NCI-H2196 (cell line): Measurements from ENCODE around the gene ZFP36.
"Not testable (repeated sequence)": the region's sequence is repeated elsewhere in the genome, so short reads cannot be mapped to it uniquely, and the experiment has no call there.

Experiments used
- DNase-seq: peaks from one replicate; lab custom pipeline; 2025; ENCODE audit not compliant: unreplicated experiment; lab: John Stamatoyannopoulos, UW

Gene ZFP36, protein sequence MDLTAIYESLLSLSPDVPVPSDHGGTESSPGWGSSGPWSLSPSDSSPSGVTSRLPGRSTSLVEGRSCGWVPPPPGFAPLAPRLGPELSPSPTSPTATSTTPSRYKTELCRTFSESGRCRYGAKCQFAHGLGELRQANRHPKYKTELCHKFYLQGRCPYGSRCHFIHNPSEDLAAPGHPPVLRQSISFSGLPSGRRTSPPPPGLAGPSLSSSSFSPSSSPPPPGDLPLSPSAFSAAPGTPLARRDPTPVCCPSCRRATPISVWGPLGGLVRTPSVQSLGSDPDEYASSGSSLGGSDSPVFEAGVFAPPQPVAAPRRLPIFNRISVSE

DNA sequence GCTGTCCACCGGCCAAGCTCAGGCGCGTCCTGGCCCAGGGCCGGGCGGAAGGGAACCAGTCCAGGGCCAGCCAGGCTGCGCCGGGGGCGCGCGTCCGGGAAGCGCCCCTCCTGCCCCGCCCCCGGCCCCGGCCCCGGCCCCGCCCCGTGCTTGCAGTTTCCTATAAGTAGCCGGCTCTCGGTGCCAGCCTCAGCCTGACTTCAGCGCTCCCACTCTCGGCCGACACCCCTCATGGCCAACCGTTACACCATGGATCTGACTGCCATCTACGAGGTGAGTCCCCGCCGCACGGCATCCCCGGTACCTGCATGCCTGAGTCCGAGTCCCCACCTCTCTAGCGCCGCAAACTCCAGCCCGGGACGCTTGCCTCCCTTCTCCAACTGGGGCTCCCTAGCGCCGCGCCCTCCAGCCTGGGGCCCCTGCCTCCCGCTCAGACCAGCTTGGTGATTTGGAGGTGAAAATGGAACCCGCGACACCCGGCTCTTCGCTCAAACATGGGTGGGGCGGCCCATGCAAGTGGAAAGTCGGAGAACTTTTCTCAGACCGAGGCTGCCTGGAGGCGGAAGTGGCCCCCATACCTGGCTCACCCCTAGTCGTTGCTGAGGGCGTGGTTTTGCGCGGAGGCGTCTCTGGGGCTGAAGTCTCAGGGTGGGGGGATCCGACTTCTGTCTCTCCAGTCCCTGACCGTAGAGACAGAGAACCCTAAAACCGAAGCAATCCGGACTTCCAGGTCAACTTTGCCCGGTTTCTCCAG, at the start of gene ZFP36:
TSS of gene ZFP36 (plus strand) at position 192 of the 754 bp plus-strand sequence. CDS start at position 250, 58 bp downstream.
- DNase-seq = peak; percentile 68

DNA sequence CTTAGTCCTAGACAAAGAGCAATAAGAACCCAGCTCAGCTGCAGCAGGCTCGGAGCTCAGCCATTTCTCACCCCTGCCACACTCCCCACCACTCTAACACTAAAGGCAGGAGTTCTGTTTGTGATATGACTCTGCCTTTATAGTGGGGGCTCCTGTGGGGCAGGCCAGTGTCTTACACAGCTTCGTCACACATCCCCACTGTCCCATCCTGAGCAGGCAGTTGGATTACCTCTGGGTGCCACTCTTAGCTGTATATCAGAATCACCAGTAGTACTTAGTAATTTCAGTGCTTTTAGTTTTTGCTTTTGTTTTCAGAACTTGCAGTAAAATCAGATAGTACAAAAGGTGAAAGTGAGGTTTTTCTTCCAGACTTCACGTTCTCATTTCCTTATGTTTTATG, 47.6 kb upstream of the ZFP36 start:
- no peak for DNase-seq

DNA sequence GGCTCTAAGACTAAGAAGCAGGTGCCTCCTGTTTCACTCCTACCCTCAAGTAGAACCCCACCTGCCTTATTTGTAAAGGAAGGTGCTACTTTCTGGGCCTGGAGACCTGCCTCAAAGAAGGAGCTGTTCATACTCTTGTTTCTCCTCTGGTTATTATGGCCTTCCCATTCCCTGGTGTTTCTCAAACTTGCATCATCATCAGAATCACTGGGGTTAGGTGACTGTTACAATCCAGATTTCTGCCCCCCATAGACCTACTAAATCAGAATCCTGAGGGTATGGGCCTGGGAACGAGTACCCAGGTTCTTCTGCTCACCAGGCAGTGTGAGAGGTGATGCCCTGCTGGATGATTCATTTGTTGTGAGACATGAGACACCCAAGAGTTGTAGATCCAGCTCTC, 46.0 kb upstream of the ZFP36 start:
- no peak for DNase-seq

DNA sequence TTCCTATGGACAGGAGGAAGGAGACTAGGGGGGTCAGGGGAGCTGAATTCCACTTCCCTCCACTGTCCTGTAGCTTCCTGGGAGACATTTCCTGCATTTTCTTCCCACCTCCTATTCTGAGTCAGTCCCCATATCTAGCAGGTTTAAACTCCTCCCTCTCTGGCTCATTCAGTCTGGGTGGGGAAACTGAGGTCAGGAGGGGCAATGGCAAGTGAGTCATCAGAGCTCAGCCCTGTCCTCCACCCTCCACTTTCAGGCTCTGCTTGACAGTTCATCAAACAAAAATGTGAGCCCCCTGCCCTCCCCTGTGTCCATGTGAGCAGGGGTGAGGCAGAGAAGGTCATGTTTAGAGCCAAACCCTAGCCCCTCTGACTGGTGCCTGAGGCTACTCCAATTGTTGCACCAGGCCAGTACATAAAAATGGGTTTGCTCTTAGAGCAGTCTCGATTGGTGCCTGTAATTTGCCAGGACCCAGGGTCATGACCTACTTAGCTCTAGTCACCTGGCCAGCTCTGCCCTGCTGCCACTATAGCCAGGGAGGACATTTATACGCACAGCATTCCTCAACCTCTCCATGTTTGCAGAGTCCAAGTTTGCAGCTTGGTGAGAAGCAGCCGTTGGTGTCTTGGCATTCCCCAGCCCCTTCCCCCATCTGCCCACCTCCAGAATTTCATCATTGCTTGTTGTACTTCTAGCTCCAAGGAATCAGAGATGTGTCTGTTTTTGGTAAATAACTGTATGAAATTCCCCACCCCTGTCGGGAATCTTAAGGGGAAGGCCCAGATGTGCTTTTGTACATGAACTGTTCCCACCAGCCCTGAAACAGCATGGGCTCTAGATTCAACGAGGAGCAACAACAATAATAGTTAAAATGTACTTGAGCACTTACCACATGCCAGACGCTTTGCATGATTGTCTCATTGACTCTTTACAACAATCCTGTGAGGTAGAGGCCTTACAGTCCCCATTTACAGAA, 43.7 kb upstream of the ZFP36 start:
- no peak for DNase-seq

DNA sequence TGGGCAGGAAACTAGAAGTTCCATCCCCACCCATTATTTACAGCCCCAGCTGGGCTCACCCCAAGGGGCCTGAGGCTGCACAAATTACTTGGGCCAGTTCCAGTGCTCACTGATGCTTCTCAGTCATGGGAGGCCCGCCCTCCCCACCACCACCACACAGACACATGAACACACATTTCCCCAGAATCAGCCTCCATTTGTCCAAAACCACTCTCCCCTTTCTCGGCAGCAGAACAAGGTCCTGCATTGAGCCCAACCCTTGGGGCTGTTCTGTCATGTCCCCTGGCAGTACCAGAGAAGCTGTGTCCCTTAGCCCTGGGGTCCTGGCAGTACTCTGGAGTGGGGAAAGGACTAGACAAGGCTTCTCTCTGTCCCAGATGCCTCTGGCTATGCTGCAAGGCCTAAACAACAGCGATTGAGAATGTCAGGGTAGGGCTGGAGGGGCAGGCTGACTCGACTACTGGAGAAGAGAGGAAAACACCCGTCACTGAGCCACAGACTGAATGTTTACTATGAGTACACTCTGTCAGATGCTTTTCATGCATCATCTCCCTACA, 42.7 kb upstream of the ZFP36 start:
- no peak for DNase-seq

DNA sequence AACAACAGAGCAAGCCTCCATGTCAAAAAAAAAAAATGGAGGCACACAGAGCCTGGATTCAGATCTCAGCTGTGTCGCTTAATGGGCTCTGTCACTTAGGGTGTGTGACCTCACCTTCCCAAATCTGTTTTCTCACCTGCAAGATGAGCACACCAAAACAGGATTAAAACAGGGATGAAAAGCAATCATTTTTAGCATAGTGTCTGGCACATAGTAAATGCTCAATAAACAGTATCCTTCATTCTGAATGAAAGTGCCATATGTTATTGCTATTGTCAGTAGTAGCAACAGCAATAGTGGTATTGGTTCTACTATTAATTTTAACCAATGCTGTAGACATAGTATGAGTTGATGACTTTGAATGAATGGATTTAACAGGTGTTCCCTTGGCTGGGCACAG, 41.1 kb upstream of the ZFP36 start:
- no peak for DNase-seq

DNA sequence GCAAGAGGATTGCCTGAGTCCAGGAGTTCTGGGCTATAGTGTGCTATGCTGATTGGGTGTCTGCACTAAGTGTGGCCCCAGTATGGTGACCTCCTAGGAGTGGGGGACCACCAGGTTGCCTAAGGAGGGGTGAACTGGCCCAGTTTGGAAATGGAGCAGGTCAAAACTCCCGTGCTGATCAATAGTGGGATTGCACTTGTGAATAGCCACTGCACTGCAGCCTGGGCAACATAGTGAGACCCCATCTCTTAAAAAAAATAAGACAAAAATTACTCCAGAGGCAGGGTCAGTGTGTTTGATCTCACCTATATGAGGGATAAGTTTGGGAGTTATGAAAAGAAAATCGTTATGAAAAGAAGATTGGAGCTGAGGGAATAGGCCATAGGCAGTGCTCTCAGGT, 37.4 kb upstream of the ZFP36 start:
- DNase-seq = no peak

DNA sequence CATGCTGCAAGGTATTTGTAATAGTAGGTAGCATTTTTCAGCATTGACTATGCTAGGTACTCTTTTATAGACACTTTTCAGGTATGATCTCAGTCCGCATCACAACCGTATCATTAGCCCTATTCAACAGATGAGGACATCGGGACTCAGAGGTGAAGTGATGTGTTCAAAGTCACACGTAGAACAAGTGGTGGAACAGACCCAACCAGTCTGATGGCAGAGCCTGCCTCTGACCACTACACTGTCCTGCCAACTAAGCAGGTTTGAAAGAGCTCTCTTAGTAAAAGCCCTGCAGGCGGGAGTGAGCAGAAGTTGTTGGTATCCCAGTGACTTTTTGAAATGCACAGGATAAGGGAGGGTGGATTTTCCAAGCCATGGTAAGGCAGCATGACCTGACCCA, 35.9 kb upstream of the ZFP36 start:
- DNase-seq = no peak

DNA sequence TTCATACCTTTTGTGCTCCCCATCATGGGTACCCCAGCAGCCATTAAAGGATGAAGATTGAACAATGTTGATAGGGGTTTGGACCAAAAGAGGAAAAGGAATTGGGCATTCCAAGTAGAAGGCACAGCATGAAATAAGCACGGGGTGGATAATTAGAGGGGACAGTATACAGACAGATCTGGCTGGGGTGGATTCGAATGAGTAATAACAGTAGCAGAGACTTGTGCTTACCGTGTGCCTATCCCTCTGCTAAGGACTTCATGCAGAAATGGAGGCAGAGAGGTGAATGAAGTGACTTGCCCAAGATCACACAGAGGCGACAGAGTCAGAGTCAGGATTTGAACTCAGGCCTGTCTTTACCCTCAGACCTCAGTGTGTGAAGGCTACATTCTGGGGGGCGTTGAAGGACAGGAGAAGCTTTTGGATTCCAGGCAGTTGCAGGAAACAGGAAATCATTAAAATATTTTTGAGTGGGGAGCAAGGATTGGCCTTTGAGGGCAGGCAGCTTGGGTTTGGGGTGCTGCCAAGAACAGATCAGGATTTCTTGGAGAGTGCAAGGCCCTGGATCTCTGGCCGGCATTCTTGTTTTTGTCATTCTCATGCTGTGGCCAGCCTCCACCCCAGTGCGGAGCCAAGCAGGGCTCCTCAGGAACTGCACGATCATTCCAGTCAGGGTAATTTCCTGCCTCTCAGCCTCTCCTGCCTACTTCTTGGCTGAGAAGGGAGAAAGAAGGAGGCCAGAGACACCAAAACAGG, 34.4 kb upstream of the ZFP36 start:
- peak; percentile 8 for DNase-seq

DNA sequence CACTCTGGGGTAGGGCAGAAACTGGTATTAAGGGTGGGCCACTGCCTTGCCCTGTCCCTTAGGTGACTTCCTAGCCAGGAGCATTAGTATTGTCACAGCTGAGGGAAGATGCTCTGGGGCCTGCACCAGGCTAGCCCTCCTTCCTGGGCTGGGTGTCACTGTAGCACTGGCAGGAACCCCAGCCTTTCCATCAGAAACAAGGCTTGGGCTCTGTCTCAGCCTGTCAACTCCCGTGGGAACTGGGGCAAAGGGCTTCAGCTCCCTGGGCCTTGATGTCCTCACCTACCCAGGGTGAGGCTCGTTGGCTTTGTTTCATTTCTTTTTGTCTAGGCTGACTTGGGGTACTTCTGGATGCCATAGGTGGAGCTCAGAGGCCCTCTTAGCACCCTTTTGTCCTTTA, 33.7 kb upstream of the ZFP36 start:
- no peak for DNase-seq

DNA sequence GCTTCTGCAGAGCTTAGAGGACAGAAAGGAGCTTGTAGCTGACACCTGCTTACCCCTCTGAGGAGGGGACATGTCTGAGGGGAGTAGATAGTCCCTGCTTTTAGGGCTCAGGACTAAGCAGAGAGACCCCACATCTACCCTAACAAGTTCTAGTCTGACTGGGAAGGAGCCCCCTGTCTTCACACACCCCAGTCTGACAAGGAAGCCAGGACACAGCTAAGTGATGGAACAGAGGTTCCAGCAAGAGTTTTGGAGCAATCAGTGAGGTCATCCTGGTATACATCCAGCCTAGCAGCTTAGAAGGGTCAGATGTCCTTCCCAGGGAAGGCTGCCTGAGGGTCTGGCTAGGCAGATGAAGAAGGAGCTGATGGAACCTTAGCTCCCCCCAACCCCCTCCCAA, 30.7 kb upstream of the ZFP36 start:
- no peak for DNase-seq

DNA sequence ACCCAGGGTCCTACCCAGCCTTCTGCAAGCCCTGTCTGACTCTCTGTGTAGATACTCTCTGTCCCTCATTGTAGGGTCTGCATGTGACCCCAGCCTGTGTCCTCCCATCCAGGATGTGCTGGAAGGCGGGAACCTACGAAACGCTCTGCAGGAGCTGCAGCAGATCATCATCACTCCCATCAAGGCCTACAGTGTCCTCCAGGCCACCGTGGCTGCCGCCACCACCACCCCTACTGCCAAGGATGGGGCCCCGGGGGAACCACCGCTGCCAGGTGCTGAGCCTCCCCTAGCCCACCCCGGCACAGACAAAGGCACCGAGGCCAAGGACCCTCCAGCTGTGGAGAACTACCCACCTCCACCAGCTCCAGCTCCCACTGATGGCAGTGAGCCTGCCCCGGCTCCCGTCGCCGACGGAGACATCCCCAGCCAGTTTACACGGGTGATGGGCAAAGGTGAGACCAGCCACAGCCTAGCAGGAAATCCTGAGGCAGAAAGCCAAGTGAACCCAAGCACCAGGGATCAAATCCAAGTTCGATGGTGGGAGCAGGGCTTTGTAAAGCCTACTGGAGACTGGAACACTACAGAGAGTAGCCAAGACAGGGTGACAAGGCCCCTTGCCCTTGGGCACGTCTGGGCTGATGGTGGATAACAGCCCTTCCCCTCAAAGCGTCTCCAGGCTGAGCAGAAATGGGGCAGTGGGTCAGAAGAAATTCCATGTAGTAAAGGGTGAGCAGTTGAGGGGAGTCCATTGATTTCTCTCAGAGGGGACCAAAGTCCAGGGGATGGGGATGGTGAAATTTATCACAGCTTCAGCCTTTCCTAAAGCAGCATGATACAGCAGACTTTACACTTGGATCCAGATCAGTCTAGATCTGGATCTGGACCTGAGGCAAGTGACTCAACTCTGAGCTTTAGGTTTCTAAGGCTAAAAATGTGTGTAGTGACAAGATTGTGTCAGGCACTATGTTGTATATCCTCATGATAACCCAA, 29.0 kb upstream of the ZFP36 start:
- no peak for DNase-seq

DNA sequence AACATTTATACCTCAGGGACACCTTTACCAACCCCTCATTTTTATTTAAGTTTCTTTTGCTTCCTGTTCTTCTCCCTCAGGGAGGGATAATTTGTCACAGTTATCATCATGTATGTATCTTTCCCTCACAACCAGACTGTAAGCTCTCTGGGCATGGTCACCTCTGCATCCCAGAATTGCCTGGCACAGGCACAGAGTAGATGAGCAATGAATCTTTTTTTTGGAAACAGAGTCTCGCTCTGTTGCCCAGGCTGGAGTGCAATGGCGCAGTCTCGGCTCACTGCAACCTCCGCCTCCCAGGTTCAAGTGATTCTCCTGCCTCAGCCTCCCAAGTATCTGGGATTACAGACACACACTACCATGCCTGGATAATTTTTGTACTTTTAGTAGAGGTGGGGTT, 27.3 kb upstream of the ZFP36 start:
- not testable (repeated sequence) for DNase-seq

DNA sequence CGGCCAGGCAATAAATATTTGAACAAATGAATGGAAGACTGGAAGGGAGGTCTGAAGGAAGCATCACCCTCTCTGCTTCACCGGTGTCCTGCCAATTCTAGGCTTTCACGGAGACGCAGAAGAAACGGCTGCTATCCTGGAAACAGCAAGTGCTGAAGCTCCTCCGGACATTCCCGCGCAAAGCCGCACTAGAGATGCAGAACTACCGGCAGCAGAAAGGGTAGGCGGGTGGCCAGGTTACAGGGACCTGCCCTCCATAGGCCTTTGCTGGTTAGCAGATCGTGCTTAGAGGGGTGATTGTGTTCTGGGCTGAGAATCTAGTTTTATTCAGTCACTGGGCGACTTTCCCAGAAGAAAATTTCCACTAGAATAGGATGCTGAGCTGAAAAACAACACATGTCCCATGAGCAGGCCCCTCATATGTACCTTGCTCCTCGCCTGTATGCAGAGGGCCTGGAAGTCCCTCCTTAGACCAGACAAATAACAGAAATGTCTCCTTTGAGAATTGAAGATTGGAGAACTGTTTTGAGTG, 26.7 kb upstream of the ZFP36 start:
- no peak for DNase-seq

DNA sequence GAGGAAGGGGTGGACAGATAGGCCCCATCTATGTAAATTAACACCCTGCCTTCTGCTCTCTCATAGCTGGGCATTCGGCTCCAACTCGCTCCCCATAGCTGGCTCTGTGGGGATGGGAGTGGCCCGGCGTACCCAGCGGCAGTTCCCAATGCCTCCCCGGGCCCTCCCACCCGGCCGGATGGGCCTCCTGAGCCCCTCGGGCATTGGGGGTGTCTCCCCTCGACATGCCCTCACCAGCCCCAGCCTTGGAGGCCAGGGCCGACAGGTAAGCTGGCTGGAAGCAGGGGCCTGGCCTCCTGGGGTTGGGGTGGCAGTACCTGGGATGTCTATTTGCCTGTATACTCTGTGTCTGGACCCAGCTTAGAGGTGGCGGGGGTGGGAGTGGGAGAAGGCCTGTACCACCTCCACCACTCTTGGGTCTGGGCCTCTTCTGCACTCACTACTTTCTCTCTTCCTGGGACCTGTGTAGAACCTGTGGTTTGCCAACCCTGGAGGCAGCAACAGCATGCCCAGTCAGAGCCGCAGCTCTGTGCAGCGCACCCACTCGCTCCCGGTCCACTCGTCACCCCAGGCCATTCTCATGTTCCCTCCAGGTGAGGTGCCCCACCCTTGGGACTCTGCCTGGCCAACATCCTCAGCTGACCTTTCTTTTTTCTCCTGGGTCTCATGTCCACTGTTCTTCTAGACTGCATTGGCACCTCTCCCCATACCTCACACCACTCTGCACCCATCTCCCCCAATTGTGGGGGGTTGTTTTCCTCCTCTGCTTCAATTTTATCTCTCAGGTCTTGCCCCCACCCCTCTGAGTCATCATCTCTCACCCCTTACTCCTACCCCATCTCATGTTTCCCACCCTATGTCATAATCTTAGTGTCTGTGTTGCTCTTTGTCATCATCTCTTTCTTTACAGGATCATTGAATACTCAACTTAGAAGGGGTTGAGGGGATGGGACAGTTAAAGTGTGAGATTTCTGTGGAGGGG, 25.8 kb upstream of the ZFP36 start:
- DNase-seq = no peak

DNA sequence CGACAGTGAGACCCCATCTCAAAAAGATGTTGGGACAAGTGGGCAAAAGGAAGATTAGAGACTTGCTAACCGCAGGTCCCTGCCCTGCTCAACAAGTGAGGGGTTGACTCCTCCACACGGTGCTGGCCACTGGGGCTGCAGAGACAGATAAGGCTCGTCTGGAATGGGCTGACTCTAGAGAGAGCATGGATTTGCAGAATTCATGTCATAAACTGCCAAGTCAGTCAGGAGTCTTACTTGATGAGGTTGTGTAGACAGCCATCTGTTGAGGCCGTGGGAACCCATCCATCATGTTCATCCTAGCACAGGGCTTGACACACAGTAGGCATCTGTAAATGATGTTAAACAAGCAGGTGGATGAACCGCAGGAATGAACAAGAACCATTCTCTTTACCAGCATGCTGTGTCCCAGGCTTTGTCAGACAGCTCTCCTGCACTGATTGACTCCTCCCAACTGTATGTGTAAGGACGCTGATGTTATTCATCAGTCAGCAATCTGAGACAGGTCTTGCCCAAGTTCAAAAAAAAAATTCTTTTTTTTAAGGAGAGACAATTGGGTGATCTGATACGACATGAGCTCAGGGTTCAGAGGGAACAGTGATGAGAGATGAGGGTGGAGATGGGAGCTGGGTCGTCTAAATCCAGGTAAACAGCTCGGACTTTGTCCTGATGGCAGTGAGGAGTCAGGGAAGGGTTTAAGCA, 24.6 kb upstream of the ZFP36 start:
- DNase-seq = no peak
